Gastroesophageal sphincter (tissue), 4 donors: ENCODE results near the gene GJC3. TPM values are rescaled to one million over a fixed set of nuclear protein-coding genes. Genes with fewer than 3 reads are reported as not detected.

ENCODE experiments used
- ATAC-seq: fragments of 150-250 bp; one replicate; pipeline ENCODE4 v1.9.1; 2016; ENCODE audit warnings: mild to moderate bottlenecking, moderate library complexity
- H3K27ac ChIP-seq, 4 donors: fragments of 200-600 bp; sonication (generic) in 3 of 4; 1 replicate in 3 of 4; 2 replicates in 1 of 4; pipeline ENCODE4 v1.5.1; 2016 to 2019
- H3K27me3 ChIP-seq: fragments of 200-600 bp; sonication (generic); one replicate; pipeline ENCODE4 v1.5.1; 2019
- H3K36me3 ChIP-seq, 2 donors: fragments of 200-600 bp; sonication (generic); one replicate each; pipeline ENCODE4 v1.5.1; 2019; ENCODE audit warnings: control low read depth in 1 of 2
- H3K4me1 ChIP-seq, 3 donors: fragments of 200-600 bp; sonication (generic); 1 replicate in 2 of 3; 2 replicates in 1 of 3; pipeline ENCODE4 v1.5.1; 2016 to 2019; ENCODE audit warnings: control low read depth in 2 of 3
- H3K4me3 ChIP-seq, 2 donors: fragments of 200-600 bp; sonication (generic); one replicate each; pipeline ENCODE4 v1.5.1; 2019; ENCODE audit warnings: mild to moderate bottlenecking in 1 of 2, moderate library complexity in 1 of 2
- H3K9me3 ChIP-seq, 3 donors: fragments of 200-600 bp; sonication (generic); one replicate each; pipeline ENCODE4 v1.5.1; 2017 to 2019; ENCODE audit warnings: control low read depth in 2 of 3
- EP300 ChIP-seq: sonication (generic); formaldehyde crosslinking; IDR thresholded peaks from one replicate; pipeline ENCODE4 v1.6.1; 2017; ENCODE audit warnings: antibody characterized with exemption, mild to moderate bottlenecking
- POLR2A ChIP-seq, 2 donors: fragments of 450-650 bp; IDR thresholded peaks; one replicate each; pipeline ENCODE4 v1.6.1; 2017; ENCODE audit warnings: antibody characterized with exemption in 2 of 2, mild to moderate bottlenecking in 2 of 2, moderate library complexity in 1 of 2
- POLR2AphosphoS5 ChIP-seq: sonication (generic); formaldehyde crosslinking; IDR thresholded peaks from one replicate; pipeline ENCODE4 v1.6.1; 2017; ENCODE audit warnings: antibody characterized with exemption
- WGBS, 2 donors: methylation state at CpG; one replicate each; pipeline ENCODE4 v1.1.5; 2018; ENCODE audit warnings: low coverage in 1 of 2; 5-methylcytosine and 5-hydroxymethylcytosine counted together
- total RNA-seq, 4 donors: library from RNA; depleted of rRNA; stranded (reverse); fragments of >200 nt; gene quantifications; one replicate each; pipeline ENCODE4 v1.1.0, GENCODE V29; 2016
- TF ChIP-seq, protein P1 (sequence below), 4 experiments: fragments of 200-600 bp in 2 of 4; fragments of 450-650 bp in 2 of 4; sonication (generic) in 1 of 4; IDR thresholded peaks; one replicate each; pipeline ENCODE4 v1.5.1; 2017 to 2019; ENCODE audit warnings: antibody characterized with exemption in 4 of 4, mild to moderate bottlenecking in 2 of 4, moderate library complexity in 2 of 4

Gene GJC3
- total RNA-seq, 4 donors from 2014 or later: 0.62 TPM; not detected in 3

DNA sequence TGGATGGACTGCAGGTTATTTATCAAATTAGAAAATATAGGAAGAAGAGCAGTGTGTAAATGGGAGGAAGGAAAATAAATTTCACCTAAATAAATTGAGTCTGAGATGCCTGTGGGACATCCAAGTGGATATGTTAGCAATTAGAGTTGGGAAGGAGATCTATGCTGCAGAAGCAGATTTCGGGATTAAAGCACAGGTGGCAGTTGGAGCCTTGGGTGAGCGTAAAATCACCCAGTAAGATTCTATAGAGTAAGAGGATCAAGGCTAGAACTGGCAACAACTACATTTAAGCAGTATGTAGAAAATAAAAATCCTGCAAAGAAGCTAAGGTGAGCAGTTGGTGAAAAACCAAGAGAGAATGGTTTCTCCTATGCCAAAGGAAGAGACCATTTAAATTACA is 18.4 kb downstream of the GJC3 start:
- peaks cover 0 to 65% of the 10 kb centered on the region in 2 donors for H3K36me3 ChIP-seq
- no peaks in the 10 kb centered on the region for H3K9me3 ChIP-seq

DNA sequence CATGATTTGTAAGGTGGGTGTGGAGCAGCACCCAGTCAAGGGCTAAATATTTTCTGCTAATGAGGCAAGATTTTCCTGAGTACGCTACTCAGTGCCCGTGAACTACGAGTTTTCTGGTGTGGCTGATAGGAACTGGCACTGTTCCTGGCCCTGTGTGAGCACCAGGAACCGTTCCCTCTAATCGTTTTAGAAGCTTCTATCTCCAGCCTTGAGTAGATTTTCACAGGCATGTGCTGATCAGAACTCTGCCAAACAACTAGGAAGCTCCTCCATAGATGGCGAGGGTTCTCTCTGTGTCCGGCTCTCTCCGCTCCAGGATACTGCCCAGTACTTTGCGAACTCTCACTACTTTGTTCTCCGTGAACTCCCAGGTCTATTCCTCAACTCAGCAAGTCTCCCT is 27.8 kb downstream of the GJC3 start:
- H3K36me3 ChIP-seq: peaks cover 0 to 88% of the 10 kb centered on the region in 2 donors
- no peak overlapping the region for H3K27ac ChIP-seq
- H3K4me3 ChIP-seq: no peak overlapping the region
- H3K9me3 ChIP-seq: no peaks in the 10 kb centered on the region
- WGBS, 2 donors: 97% methylated on average over 7 to 10 of the region's 10 CpGs
- ATAC-seq: no peak
- TF ChIP-seq, protein P1, sequence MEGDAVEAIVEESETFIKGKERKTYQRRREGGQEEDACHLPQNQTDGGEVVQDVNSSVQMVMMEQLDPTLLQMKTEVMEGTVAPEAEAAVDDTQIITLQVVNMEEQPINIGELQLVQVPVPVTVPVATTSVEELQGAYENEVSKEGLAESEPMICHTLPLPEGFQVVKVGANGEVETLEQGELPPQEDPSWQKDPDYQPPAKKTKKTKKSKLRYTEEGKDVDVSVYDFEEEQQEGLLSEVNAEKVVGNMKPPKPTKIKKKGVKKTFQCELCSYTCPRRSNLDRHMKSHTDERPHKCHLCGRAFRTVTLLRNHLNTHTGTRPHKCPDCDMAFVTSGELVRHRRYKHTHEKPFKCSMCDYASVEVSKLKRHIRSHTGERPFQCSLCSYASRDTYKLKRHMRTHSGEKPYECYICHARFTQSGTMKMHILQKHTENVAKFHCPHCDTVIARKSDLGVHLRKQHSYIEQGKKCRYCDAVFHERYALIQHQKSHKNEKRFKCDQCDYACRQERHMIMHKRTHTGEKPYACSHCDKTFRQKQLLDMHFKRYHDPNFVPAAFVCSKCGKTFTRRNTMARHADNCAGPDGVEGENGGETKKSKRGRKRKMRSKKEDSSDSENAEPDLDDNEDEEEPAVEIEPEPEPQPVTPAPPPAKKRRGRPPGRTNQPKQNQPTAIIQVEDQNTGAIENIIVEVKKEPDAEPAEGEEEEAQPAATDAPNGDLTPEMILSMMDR (IDR thresholded peaks at IDR 0.05): no peak
- TF ChIP-seq EP300: no peak
- TF ChIP-seq POLR2AphosphoS5: no peak
- no peaks in the 10 kb centered on the region for H3K27me3 ChIP-seq
- no peaks in the 10 kb centered on the region for H3K4me1 ChIP-seq

More for the DNA sequence above, 18.4 kb downstream of the GJC3 start:
- WGBS, 2 donors: 94 to 100% methylated on average over 2 of the region's 2 CpGs
- TF ChIP-seq, protein P1 (IDR thresholded peaks at IDR 0.05): no peak
- no peak for TF ChIP-seq EP300
- TF ChIP-seq POLR2AphosphoS5: no peak
- no peak for TF ChIP-seq POLR2A (IDR thresholded peaks at IDR 0.05)
- Histone ChIP-seq H3K27me3 (no peaks in the 10 kb centered on the region), H3K27ac (no peak overlapping the region), H3K4me1 (peaks cover 0 to 28% (median 0%) of the 10 kb centered on the region in 3 donors), H3K4me3 (no peak overlapping the region)
- ATAC-seq: no peak

DNA sequence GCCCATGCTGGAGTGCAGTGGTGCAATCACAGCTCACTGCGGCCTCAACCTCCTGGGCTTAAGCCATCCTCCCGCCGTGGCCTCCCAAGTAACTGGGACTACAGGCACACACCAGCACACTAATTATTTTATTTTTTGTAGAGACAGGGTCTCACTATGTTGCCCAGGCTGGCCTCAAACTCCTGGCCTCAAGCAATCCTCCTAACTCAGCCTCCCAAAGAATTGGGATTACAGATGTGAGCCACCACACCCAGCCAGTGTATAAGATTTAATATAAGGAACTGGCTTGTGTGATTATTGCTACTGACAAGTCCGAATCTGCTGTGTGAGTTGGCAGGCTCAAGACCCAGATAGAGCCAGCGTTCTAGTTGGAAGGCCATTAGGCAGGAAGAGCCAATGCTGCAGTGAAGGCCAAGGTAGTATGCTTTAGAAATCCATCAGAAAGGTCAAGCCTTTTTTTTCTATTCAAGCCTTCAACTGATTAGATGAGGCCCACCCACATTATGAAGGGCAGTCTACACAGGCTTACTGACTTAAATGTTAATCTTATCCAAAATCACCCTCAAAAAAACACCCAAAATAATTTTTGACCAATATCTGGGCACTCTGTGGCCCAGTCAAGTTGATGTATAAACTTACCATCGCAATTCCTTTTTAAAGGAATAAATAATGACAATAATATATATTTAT is 29.4 kb downstream of the GJC3 start:
- H3K27ac ChIP-seq: no peak overlapping the region
- TF ChIP-seq POLR2A (IDR thresholded peaks at IDR 0.05) (no peak), EP300 (no peak), POLR2AphosphoS5 (no peak)
- TF ChIP-seq, protein P1 (IDR thresholded peaks at IDR 0.05): no peak
- no peaks in the 10 kb centered on the region for H3K4me1 ChIP-seq
- H3K36me3 ChIP-seq: peaks cover 0 to 72% of the 10 kb centered on the region in 2 donors
- no peaks in the 10 kb centered on the region for H3K27me3 ChIP-seq
- no peaks in the 10 kb centered on the region for H3K9me3 ChIP-seq
- H3K4me3 ChIP-seq: no peak overlapping the region
- no peak for ATAC-seq
- WGBS, 2 donors: 99 to 100% methylated on average over 2 to 6 of the region's 6 CpGs

DNA sequence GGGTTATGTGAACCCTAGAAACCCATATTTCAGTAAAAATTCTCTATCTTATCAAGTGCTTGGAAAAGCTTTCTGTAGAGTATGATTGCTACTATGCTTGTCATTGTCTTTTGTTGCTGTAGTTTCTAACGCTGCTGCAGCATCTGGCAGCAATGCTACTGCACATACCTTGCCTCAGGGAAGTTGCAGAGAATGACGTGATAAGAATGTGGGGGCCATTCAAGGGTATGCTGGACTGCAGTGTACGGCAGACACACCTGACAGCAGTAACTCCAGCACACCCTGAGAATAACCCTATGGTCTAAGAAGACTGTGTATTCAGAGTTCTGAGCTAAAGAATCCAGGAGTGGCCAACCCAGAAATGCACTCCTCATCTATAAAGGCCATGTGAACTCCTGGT is 30.6 kb downstream of the GJC3 start:
- H3K4me3 ChIP-seq: no peak overlapping the region
- H3K9me3 ChIP-seq: no peaks in the 10 kb centered on the region
- no peak overlapping the region for H3K27ac ChIP-seq
- H3K27me3 ChIP-seq: no peaks in the 10 kb centered on the region
- H3K4me1 ChIP-seq: no peaks in the 10 kb centered on the region
- 69% methylated on average over 3 of the region's 3 CpGs; no CpG with 5 or more reads in 1 of the 2 donors for WGBS, 2 donors
- peaks cover 0 to 61% of the 10 kb centered on the region in 2 donors for H3K36me3 ChIP-seq
- ATAC-seq: no peak
- TF ChIP-seq POLR2A (IDR thresholded peaks at IDR 0.05): no peak
- no peak for TF ChIP-seq EP300
- TF ChIP-seq, protein P1 (IDR thresholded peaks at IDR 0.05): no peak

DNA sequence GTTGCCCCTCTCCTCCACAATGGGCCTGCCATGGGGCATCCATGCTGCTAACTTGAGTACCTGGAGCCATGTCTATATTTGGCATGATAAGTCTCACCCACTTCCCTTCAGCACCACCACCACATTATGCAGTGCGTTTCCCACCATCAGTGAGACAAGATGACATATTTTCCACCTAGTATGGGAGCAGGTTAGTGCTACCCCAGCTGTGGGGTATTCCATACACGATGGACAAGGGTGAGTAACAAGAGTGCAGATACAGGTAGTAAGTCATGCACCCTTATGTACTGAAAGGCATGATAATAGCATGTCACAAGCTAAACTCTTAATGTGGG is 31.4 kb downstream of the GJC3 start:
- Histone ChIP-seq H3K4me3 (no peak overlapping the region), H3K9me3 (no peaks in the 10 kb centered on the region), H3K4me1 (no peaks in the 10 kb centered on the region), H3K36me3 (peaks cover 0 to 58% of the 10 kb centered on the region in 2 donors), H3K27me3 (no peaks in the 10 kb centered on the region), H3K27ac (no peak overlapping the region)
- no peak for TF ChIP-seq EP300
- TF ChIP-seq, protein P1 (IDR thresholded peaks at IDR 0.05): no peak
- WGBS, 2 donors: 60 to 80% methylated on average over 1 of the region's 2 CpGs
- ATAC-seq: no peak
